ENCODE results near the gene KNDC1.

- no peak for TF ChIP-seq CTCF (IDR thresholded peaks at IDR 0.05; ENCODE audit: low read length)
- no peak for TF ChIP-seq EZH2 (IDR thresholded peaks at IDR 0.05; ENCODE audit: borderline replicate concordance, low read length)
Observed at GRCh38 chr10:133258818-133259601, 99.0 kb downstream of the KNDC1 start.
